ENCODE measurements around the gene RRP7A.

DNA sequence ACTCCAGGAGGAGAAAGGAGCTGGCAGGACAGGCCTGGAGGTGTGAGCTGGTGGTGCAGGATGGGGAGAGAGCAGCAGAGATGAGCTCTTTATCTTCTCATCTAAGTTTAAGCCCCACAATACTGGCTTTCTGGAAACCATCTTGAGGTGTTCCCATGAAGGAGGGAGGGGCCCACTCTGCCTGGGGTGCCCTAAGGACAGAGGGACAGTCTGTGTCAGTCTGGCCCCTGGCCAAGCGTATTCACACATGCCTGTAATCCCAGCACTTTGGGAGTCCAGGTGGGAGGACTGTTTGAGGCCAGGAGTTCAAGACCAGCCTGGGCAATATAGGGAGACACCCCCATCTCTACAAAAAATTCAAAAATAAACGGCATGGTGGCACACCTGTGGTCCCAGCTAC is 43.1 kb upstream of the RRP7A start:
- TF ChIP-seq POLR2AphosphoS5 (IDR thresholded peaks at IDR 0.05) (no peak), POLR2A (IDR thresholded peaks at IDR 0.05) (no peak)
- TF ChIP-seq, protein P1, sequence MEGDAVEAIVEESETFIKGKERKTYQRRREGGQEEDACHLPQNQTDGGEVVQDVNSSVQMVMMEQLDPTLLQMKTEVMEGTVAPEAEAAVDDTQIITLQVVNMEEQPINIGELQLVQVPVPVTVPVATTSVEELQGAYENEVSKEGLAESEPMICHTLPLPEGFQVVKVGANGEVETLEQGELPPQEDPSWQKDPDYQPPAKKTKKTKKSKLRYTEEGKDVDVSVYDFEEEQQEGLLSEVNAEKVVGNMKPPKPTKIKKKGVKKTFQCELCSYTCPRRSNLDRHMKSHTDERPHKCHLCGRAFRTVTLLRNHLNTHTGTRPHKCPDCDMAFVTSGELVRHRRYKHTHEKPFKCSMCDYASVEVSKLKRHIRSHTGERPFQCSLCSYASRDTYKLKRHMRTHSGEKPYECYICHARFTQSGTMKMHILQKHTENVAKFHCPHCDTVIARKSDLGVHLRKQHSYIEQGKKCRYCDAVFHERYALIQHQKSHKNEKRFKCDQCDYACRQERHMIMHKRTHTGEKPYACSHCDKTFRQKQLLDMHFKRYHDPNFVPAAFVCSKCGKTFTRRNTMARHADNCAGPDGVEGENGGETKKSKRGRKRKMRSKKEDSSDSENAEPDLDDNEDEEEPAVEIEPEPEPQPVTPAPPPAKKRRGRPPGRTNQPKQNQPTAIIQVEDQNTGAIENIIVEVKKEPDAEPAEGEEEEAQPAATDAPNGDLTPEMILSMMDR (IDR thresholded peaks at IDR 0.05), result no peak

All from breast epithelium (tissue), 3 donors.